PC-3 (cell line): ENCODE measurements around the gene OPHN1. TPM values are rescaled to one million over a fixed set of nuclear protein-coding genes. Genes with fewer than 3 reads are reported as not detected.

Experiments used
- ATAC-seq: fragments of 200-7000 bp; cut with Tn5 transposase; 2 replicates; pipeline ENCODE4 v1.9.1; 2020; ENCODE audit warnings: mild to moderate bottlenecking, moderate library complexity
- BruUV-seq: library from RNA; stranded (reverse); fragments of 400-500 nt; replicated peaks from 2 replicates; lab custom pipeline; 2021; lab: Mats Ljungman, UMichigan
- CTCF ChIA-PET: fragments of 300-600 bp; sonication (Branson Sonifier 250); formaldehyde crosslinking; loops from one replicate; lab custom pipeline; 2022; ENCODE audit warnings: antibody characterized with exemption; lab: Charles Lee
- POLR2A ChIA-PET: fragments of 300-600 bp; sonication (Branson Sonifier 250); formaldehyde crosslinking; loops from one replicate; lab custom pipeline; 2022; ENCODE audit warnings: antibody characterized with exemption; ENCODE audit not compliant: unreplicated experiment; lab: Charles Lee
- DNase-seq: peaks from one replicate; pipeline ENCODE4 v3.0.0-alpha.2; 2015
- H2AFZ ChIP-seq: fragments of 300-600 bp; sonication (generic); 2 replicates; pipeline ENCODE4 v1.6.0; 2016; ENCODE audit warnings: antibody characterized with exemption, low read length
- H3F3A ChIP-seq: fragments of 300-600 bp; sonication (generic); one replicate; pipeline ENCODE4 v1.6.0; 2017; ENCODE audit warnings: antibody characterized with exemption, low read length, control low read depth, mild to moderate bottlenecking; ENCODE audit not compliant: unreplicated experiment
- H3K27ac ChIP-seq: fragments of 300-600 bp; sonication (generic); 2 replicates; pipeline ENCODE4 v1.5.1; 2016; ENCODE audit warnings: mild to moderate bottlenecking, low read length
- H3K27me3 ChIP-seq: fragments of 300-600 bp; sonication (generic); 2 replicates; pipeline ENCODE4 v1.6.1; 2016; ENCODE audit warnings: low read length, mixed read lengths
- H3K36me3 ChIP-seq: fragments of 300-600 bp; sonication (generic); 2 replicates; pipeline ENCODE4 v1.6.1; 2016; ENCODE audit warnings: low read depth, mixed run types, low read length, mixed read lengths
- H3K4me1 ChIP-seq: fragments of 300-600 bp; sonication (generic); 2 replicates; pipeline ENCODE4 v1.5.1; 2016; ENCODE audit warnings: low read length; ENCODE audit not compliant: insufficient read depth
- H3K4me2 ChIP-seq: fragments of 300-600 bp; sonication (generic); 2 replicates; pipeline ENCODE4 v1.6.0; 2016; ENCODE audit warnings: low read length
- H3K4me3 ChIP-seq: fragments of 300-600 bp; sonication (generic); 2 replicates; pipeline ENCODE4 v1.5.1; 2016; ENCODE audit warnings: mild to moderate bottlenecking, low read length, mixed read lengths
- H3K79me2 ChIP-seq: fragments of 300-600 bp; sonication (generic); 2 replicates; pipeline ENCODE4 v1.6.1; 2017; ENCODE audit warnings: low read length, mixed read lengths
- H3K9ac ChIP-seq: fragments of 300-600 bp; sonication (generic); 2 replicates; pipeline ENCODE4 v1.6.0; 2016; ENCODE audit warnings: mild to moderate bottlenecking, low read length
- H3K9me2 ChIP-seq: fragments of 300-600 bp; sonication (generic); replicated peaks from 2 replicates; pipeline ENCODE4 v1.6.1; 2016; ENCODE audit warnings: mixed run types, low read length, mixed read lengths
- H3K9me3 ChIP-seq: fragments of 300-600 bp; sonication (generic); 2 replicates; pipeline ENCODE4 v1.6.1; 2016; ENCODE audit warnings: low read length, mixed read lengths
- H4K20me1 ChIP-seq: fragments of 300-600 bp; sonication (generic); 2 replicates; pipeline ENCODE4 v1.6.1; 2016; ENCODE audit warnings: low read length, mixed read lengths
- CTCF ChIP-seq: fragments of 300-600 bp; sonication (generic); conservative IDR thresholded peaks from 2 replicates; pipeline ENCODE4 v1.5.1; 2017; ENCODE audit warnings: antibody characterized with exemption, low read depth, mild to moderate bottlenecking, low read length
- EZH2 ChIP-seq: fragments of 300-600 bp; sonication (generic); IDR thresholded peaks from one replicate; pipeline ENCODE4 v1.6.1; 2017; ENCODE audit warnings: antibody characterized with exemption, mild to moderate bottlenecking, low read length; ENCODE audit not compliant: unreplicated experiment
- EZH2phosphoT487 ChIP-seq: fragments of 300-600 bp; sonication (generic); IDR thresholded peaks from 2 replicates; pipeline ENCODE4 v1.6.1; 2018; ENCODE audit warnings: mild to moderate bottlenecking, antibody characterized with exemption, low read length, borderline replicate concordance
- intact Hi-C: fragments of 100-400 bp; cut with micrococcal nuclease; formaldehyde crosslinking; loops from 2 replicates; pipeline ENCODE4 v1.9.0; 2023
- total RNA-seq: library from RNA; depleted of rRNA; stranded (reverse); fragments of >200 nt; gene quantifications from 2 replicates; pipeline ENCODE4 v1.2.3, GENCODE V29; 2014

The OPHN1 gene
- total RNA-seq, 1 experiment from 2014 or later: 6.0 TPM

- Histone ChIP-seq H4K20me1 (no peaks in the 10 kb centered on the region), H3K79me2 (no peaks in the 10 kb centered on the region), H3K36me3 (no peaks in the 10 kb centered on the region), H3K4me1 (peaks cover 28% of the 10 kb centered on the region), H3K27me3 (no peaks in the 10 kb centered on the region), H3K4me3 (no peak overlapping the region), H3K4me2 (peak overlapping the region; percentile 54), H3K27ac (peak overlapping the region; percentile 85), H3K9me2 (no peaks in the 10 kb centered on the region), H3F3A (no peaks in the 10 kb centered on the region), H3K9ac (peak overlapping the region; percentile 29), H3K9me3 (no peaks in the 10 kb centered on the region), H2AFZ (0 out of 2 replicates have a peak overlapping the region, but pooled peaks have one; percentile 42)
- DNase-seq (peak; percentile 69), ATAC-seq (peak; percentile 75)
- ChIA-PET CTCF (interaction anchor here (0.6 kb wide), 1 partner anchor 40 kb away, joined by 6 read pairs; no protein-coding TSS in a partner anchor), POLR2A (interaction anchor here (0.6 kb wide), 2 partner anchors 173 to 252 kb away, joined by 4 to 6 read pairs; no protein-coding TSS in a partner anchor)
- intact Hi-C loops: loop anchor here (10.0 kb wide), 1 partner anchor 60 kb away; no protein-coding TSS in a partner anchor
- no TSS peak for BruUV-seq
- TF ChIP-seq EZH2 (no peak), EZH2phosphoT487 (no peak), CTCF (no peak)
These were observed 178.3 kb downstream of the OPHN1 start for GRCh38 chrX:68254738-68255645.

GRCh38 chrX:68252664-68253063 lies 180.6 kb downstream of the OPHN1 start:
- Histone ChIP-seq H3K4me1 (peaks cover 24% of the 10 kb centered on the region), H3K79me2 (no peaks in the 10 kb centered on the region), H3K27me3 (no peaks in the 10 kb centered on the region), H3K9ac (no peak overlapping the region), H3K27ac (no peak overlapping the region), H3F3A (no peaks in the 10 kb centered on the region), H3K9me3 (no peaks in the 10 kb centered on the region), H3K9me2 (no peaks in the 10 kb centered on the region), H3K4me2 (no peak overlapping the region), H3K4me3 (no peak overlapping the region), H3K36me3 (no peaks in the 10 kb centered on the region), H2AFZ (no peak overlapping the region), H4K20me1 (no peaks in the 10 kb centered on the region)
- no peak for ATAC-seq
- intact Hi-C loops: loop anchor here (10.0 kb wide), 1 partner anchor 58 kb away; no protein-coding TSS in a partner anchor
- TF ChIP-seq CTCF: no peak
- BruUV-seq: no TSS peak
- ChIA-PET POLR2A (no interaction called here), CTCF (no interaction called here)
- no peak for DNase-seq

- no peaks in the 10 kb centered on the region for H3K9me2 ChIP-seq
- no peak overlapping the region for H3K9ac ChIP-seq
- H3K27ac ChIP-seq: no peak overlapping the region
- H4K20me1 ChIP-seq: no peaks in the 10 kb centered on the region
- H3K27me3 ChIP-seq: no peaks in the 10 kb centered on the region
- no peak overlapping the region for H3K4me3 ChIP-seq
- intact Hi-C loops: loop anchor here (10.0 kb wide), 1 partner anchor 55 kb away; no protein-coding TSS in a partner anchor
- H3K9me3 ChIP-seq: no peaks in the 10 kb centered on the region
- H2AFZ ChIP-seq: no peak overlapping the region
- H3K4me2 ChIP-seq: no peak overlapping the region
- peaks cover 6% of the 10 kb centered on the region; the same call in 1 of the 2 replicates for H3K4me1 ChIP-seq
- no peaks in the 10 kb centered on the region for H3K36me3 ChIP-seq
- ChIA-PET POLR2A (no interaction called here), CTCF (no interaction called here)
- BruUV-seq: no TSS peak
- no peak for DNase-seq
- no peaks in the 10 kb centered on the region for H3K79me2 ChIP-seq
- ATAC-seq: no peak
- no peak for TF ChIP-seq CTCF
- TF ChIP-seq EZH2phosphoT487: no peak
- no peak for TF ChIP-seq EZH2
- no peaks in the 10 kb centered on the region for H3F3A ChIP-seq
These were observed 183.4 kb downstream of the OPHN1 start for GRCh38 chrX:68249903-68250302.
